Calu3 (cell line): ENCODE results near the gene PKIB. TPM values are rescaled to one million over a fixed set of nuclear protein-coding genes. Genes with fewer than 3 reads are reported as not detected.

Experiments used
- BruUV-seq: library from RNA; stranded (reverse); fragments of 400-500 nt; replicated peaks from 2 replicates; lab custom pipeline; 2021; lab: Mats Ljungman, UMichigan
- CTCF ChIA-PET: fragments of 300-600 bp; sonication (Branson Sonifier 250); formaldehyde crosslinking; loops from one replicate; lab custom pipeline; 2022; ENCODE audit warnings: antibody characterized with exemption; lab: Charles Lee
- DNase-seq: peaks from one replicate; pipeline ENCODE4 v3.0.0; 2022
- H3K27ac Mint-ChIP-seq: one replicate; pipeline ENCODE4 v1.8.0; 2022; ENCODE audit warnings: mixed read lengths; ENCODE audit not compliant: unreplicated experiment
- H3K27me3 Mint-ChIP-seq: one replicate; pipeline ENCODE4 v1.8.0; 2022; ENCODE audit warnings: mixed read lengths; ENCODE audit not compliant: unreplicated experiment
- H3K36me3 Mint-ChIP-seq: one replicate; pipeline ENCODE4 v1.8.0; 2022; ENCODE audit warnings: mild to moderate bottlenecking, moderate library complexity, mixed read lengths; ENCODE audit not compliant: insufficient read depth, unreplicated experiment
- H3K4me1 Mint-ChIP-seq: one replicate; pipeline ENCODE4 v1.8.0; 2022; ENCODE audit warnings: mild to moderate bottlenecking, low read depth, mixed read lengths; ENCODE audit not compliant: unreplicated experiment
- H3K4me3 Mint-ChIP-seq: one replicate; pipeline ENCODE4 v1.8.0; 2022; ENCODE audit warnings: mild to moderate bottlenecking, low read depth, moderate library complexity, mixed read lengths; ENCODE audit not compliant: unreplicated experiment
- H3K9me3 Mint-ChIP-seq: one replicate; pipeline ENCODE4 v1.8.0; 2022; ENCODE audit warnings: low read depth, mixed read lengths; ENCODE audit not compliant: unreplicated experiment
- CTCF ChIP-seq: fragments of 200-600 bp; IDR thresholded peaks from one replicate; pipeline ENCODE4 v1.8.0; 2022; ENCODE audit warnings: antibody characterized with exemption; ENCODE audit not compliant: unreplicated experiment
- intact Hi-C: fragments of 100-400 bp; cut with micrococcal nuclease; formaldehyde crosslinking; loops from one replicate; pipeline ENCODE4 v1.10.0; 2022; ENCODE audit not compliant: unreplicated experiment
- total RNA-seq: library from RNA; stranded (reverse); gene quantifications from 2 replicates; pipeline ENCODE4 v1.2.3, GENCODE V29; 2022

The PKIB gene
- total RNA-seq, 1 experiment from 2014 or later: 17.2 TPM

DNA sequence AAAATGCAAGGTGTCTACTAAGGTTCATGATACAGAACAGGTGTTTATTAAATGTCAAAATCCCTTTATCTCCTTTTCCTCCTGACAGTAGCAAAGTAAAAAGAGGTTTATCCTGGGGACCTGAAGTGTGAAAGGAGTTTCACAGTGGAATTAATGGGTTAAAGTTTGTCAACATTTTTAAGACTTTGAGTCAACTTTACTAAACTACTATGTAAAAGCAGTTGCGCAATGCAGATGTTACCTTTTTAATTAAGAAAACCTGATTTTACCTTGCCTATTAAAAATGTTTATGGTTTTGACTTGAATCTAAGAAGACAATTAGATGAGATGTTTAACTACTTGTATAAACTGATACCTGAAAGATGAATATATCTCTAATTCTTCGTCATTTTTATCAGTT lies 14.6 kb downstream of the PKIB start:
- Mint-ChIP-seq H3K27ac (no peak overlapping the region), H3K27me3 (no peaks in the 10 kb centered on the region), H3K36me3 (no peaks in the 10 kb centered on the region), H3K9me3 (no peaks in the 10 kb centered on the region), H3K4me3 (no peak overlapping the region), H3K4me1 (peaks cover 28% of the 10 kb centered on the region)
- no peak for TF ChIP-seq CTCF
- CTCF ChIA-PET: no interaction called here
- no TSS peak for BruUV-seq
- intact Hi-C loops: no loop called here
- no peak for DNase-seq

- Mint-ChIP-seq H3K36me3 (no peaks in the 10 kb centered on the region), H3K9me3 (no peaks in the 10 kb centered on the region), H3K4me1 (peaks cover 8% of the 10 kb centered on the region), H3K27me3 (no peaks in the 10 kb centered on the region), H3K4me3 (no peak overlapping the region), H3K27ac (no peak overlapping the region)
- CTCF ChIA-PET: interaction anchor here (1.1 kb wide), 1 partner anchor 57 kb away, joined by 3 read pairs; no protein-coding TSS in a partner anchor
- no peak for TF ChIP-seq CTCF
- no peak for DNase-seq
- intact Hi-C loops: no loop called here
- BruUV-seq: no TSS peak
Observed at GRCh38 chr6:122628714-122629113, 18.5 kb downstream of the PKIB start.

GRCh38 chr6:122631571-122632249 lies 21.5 kb downstream of the PKIB start:
- Mint-ChIP-seq H3K4me1 (peaks cover 8% of the 10 kb centered on the region), H3K27me3 (no peaks in the 10 kb centered on the region), H3K27ac (no peak overlapping the region), H3K36me3 (no peaks in the 10 kb centered on the region), H3K4me3 (no peak overlapping the region), H3K9me3 (no peaks in the 10 kb centered on the region)
- CTCF ChIA-PET: interaction anchor here (0.7 kb wide), 1 partner anchor 52 kb away, joined by 3 read pairs; no protein-coding TSS in a partner anchor
- BruUV-seq: no TSS peak
- intact Hi-C loops: no loop called here
- no peak for DNase-seq
- TF ChIP-seq CTCF: no peak

DNA sequence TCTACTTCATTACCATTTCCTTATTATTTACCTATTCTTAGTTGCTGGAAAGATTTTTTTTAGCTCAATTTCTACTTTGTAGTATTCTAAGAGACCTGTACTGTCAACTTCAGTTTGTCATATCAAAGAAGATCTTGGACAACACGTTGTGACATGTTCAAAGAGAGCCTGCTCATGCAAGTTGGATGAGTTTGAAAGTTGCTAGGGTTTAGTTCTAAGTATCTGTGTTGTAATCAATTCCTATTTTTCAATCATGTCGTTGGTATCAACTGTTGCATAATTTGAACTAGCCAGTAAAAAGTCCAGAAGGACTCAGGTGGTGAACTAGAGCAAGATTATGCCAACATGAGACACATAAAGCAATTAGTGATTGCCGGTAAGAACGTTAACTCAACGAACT lies 30.2 kb downstream of the PKIB start:
- Mint-ChIP-seq H3K27me3 (no peaks in the 10 kb centered on the region), H3K36me3 (no peaks in the 10 kb centered on the region), H3K4me1 (no peaks in the 10 kb centered on the region), H3K4me3 (no peak overlapping the region), H3K9me3 (no peaks in the 10 kb centered on the region), H3K27ac (no peak overlapping the region)
- no peak for DNase-seq
- intact Hi-C loops: no loop called here
- TF ChIP-seq CTCF: no peak
- CTCF ChIA-PET: no interaction called here
- BruUV-seq: no TSS peak
